Neuronal stem cell (in vitro differentiated cells): Measurements from ENCODE around the gene TAF6.
A peak's percentile ranks its signal among the peaks of the same experiment; 100 is the strongest.

ENCODE experiments used
- DNase-seq: peaks from one replicate; pipeline ENCODE4 v3.0.0-alpha.2; 2013; ENCODE audit warnings: low spot score
- H2AFZ ChIP-seq: one replicate; pipeline ENCODE4 v1.6.1; 2013; ENCODE audit warnings: mild to moderate bottlenecking, low read length, inconsistent platforms
- H2AK5ac ChIP-seq: 2 replicates; pipeline ENCODE4 v1.6.1; 2013; ENCODE audit warnings: low read depth, mild to moderate bottlenecking, inconsistent platforms, low read length, moderate library complexity, mixed read lengths
- H2BK120ac ChIP-seq: 2 replicates; pipeline ENCODE4 v1.6.1; 2013; ENCODE audit warnings: low read depth, mild to moderate bottlenecking, inconsistent platforms, low read length, moderate library complexity, mixed read lengths
- H2BK12ac ChIP-seq: one replicate; pipeline ENCODE4 v1.6.1; 2013; ENCODE audit warnings: low read length, inconsistent platforms
- H2BK15ac ChIP-seq: 2 replicates; pipeline ENCODE4 v1.6.1; 2013; ENCODE audit warnings: mild to moderate bottlenecking, low read length, inconsistent platforms, mixed read lengths
- H2BK5ac ChIP-seq: one replicate; pipeline ENCODE4 v1.6.1; 2013; ENCODE audit warnings: inconsistent platforms, mild to moderate bottlenecking, low read length, moderate library complexity
- H3K14ac ChIP-seq: one replicate; pipeline ENCODE4 v1.6.1; 2013; ENCODE audit warnings: low read length, inconsistent platforms
- H3K18ac ChIP-seq: 2 replicates; pipeline ENCODE4 v1.6.1; 2013; ENCODE audit warnings: low read length, inconsistent platforms
- H3K23ac ChIP-seq: 2 replicates; pipeline ENCODE4 v1.6.1; 2013; ENCODE audit warnings: low read depth, mild to moderate bottlenecking, mixed read lengths, low read length, inconsistent platforms; ENCODE audit not compliant: poor library complexity
- H3K27ac ChIP-seq: replicated peaks from 3 replicates; pipeline ENCODE4 v1.5.1; 2013; ENCODE audit warnings: low read length, inconsistent platforms
- H3K27me3 ChIP-seq, 3 experiments: 2 replicates each; pipeline ENCODE4 v1.6.1; 2013; ENCODE audit warnings: low read length in 3 of 3, mild to moderate bottlenecking in 2 of 3, inconsistent platforms in 1 of 3, low read depth in 1 of 3, mixed read lengths in 1 of 3, moderate library complexity in 1 of 3; ENCODE audit not compliant: control insufficient read depth in 3 of 3, insufficient read depth in 3 of 3
- H3K36me3 ChIP-seq, 2 donors: replicated peaks in 1 of 2; 2 replicates each; pipeline ENCODE4 v1.6.1; 2013; ENCODE audit warnings: low read length in 2 of 2; ENCODE audit not compliant: control insufficient read depth in 2 of 2, insufficient read depth in 2 of 2
- H3K4ac ChIP-seq: 2 replicates; pipeline ENCODE4 v1.6.1; 2013; ENCODE audit warnings: inconsistent platforms, mild to moderate bottlenecking, low read length, moderate library complexity
- H3K4me1 ChIP-seq, 2 donors: 1 replicate in 1 of 2; 2 replicates in 1 of 2; pipeline ENCODE4 v1.6.1; 2013; ENCODE audit warnings: low read length in 2 of 2, low read depth in 1 of 2; ENCODE audit not compliant: control insufficient read depth in 2 of 2, insufficient read depth in 1 of 2
- H3K4me2 ChIP-seq: one replicate; pipeline ENCODE4 v1.6.1; 2013; ENCODE audit warnings: mild to moderate bottlenecking, low read length, inconsistent platforms; ENCODE audit not compliant: insufficient read depth, poor library complexity, severe bottlenecking
- H3K4me3 ChIP-seq, 2 donors: 2 replicates each; pipeline ENCODE4 v1.5.1; 2013; ENCODE audit warnings: low read length in 2 of 2, mild to moderate bottlenecking in 2 of 2, inconsistent platforms in 1 of 2, moderate library complexity in 1 of 2
- H3K79me1 ChIP-seq: one replicate; pipeline ENCODE4 v1.6.1; 2013; ENCODE audit warnings: low read depth, mild to moderate bottlenecking, inconsistent platforms, low read length, moderate library complexity
- H3K9ac ChIP-seq: one replicate; pipeline ENCODE4 v1.6.1; 2013; ENCODE audit warnings: mild to moderate bottlenecking, low read depth, low read length, inconsistent platforms; ENCODE audit not compliant: poor library complexity
- H3K9me3 ChIP-seq, 2 donors: replicated peaks in 1 of 2; 2 replicates each; pipeline versions ENCODE3 to v1.6.1; 2013; ENCODE audit warnings: low read length in 2 of 2, mild to moderate bottlenecking in 2 of 2, inconsistent platforms in 1 of 2, low read depth in 1 of 2, mixed read lengths in 1 of 2, moderate library complexity in 1 of 2; ENCODE audit not compliant: control insufficient read depth in 2 of 2, insufficient read depth in 1 of 2
- H4K8ac ChIP-seq: one replicate; pipeline ENCODE4 v1.6.1; 2013; ENCODE audit warnings: low read depth, mild to moderate bottlenecking, inconsistent platforms, low read length, moderate library complexity
- H4K91ac ChIP-seq: one replicate; pipeline ENCODE4 v1.6.1; 2013; ENCODE audit warnings: low read length, low read depth, mild to moderate bottlenecking, inconsistent platforms; ENCODE audit not compliant: poor library complexity
- WGBS, 2 donors: extraction: QIAGEN DNeasy Blood & Tissue Kit; methylation state at CpG; one replicate each; pipeline ENCODE4 v1.1.7; 2013; ENCODE audit warnings: missing lambda C conversion rate in 2 of 2, mixed read lengths in 1 of 2; ENCODE audit not compliant: insufficient read length in 2 of 2, insufficient replicate concordance in 1 of 2; ENCODE audit errors: extremely low coverage in 2 of 2; 5-methylcytosine and 5-hydroxymethylcytosine counted together

TAF6 gene

DNA sequence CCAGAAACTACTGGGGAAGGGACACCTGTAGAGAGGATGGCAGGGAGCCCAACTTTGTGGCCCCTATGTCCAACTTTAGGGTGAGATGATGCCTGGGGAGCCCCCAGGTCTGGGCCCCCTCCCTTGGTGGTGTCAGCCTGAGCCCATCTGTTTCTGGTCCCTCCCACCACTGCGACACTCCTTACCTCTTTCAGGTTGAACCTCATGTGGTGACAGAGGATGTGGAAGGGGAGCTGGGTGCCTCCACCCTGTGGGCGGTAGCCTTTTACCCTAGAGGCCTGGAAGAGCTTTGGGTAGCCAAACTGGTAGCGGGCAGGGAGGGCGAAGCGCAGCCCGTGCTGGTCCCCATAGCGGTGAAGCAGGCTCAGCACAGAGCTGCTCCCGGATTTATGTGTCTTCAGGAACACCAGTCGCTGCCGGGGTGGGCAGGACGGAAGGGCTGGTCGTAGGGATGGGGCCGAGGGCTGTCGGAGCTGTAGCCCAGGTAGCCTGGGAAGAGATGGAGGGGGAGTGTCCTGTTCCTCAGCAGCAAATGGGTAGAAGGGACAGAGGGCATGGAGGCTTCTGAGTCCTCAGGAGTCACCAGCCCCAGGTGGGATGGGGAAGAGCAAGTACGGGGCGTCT lies 47.3 kb upstream of the TAF6 start:
- no peak overlapping the region for H3K14ac ChIP-seq
- no peak overlapping the region for H2AFZ ChIP-seq
- H3K27ac ChIP-seq = no peak overlapping the region
- no peaks in the 10 kb centered on the region for H3K9me3 ChIP-seq
- peak overlapping the region; percentile 95 for H2BK15ac ChIP-seq
- peak overlapping the region; percentile 51 for H3K23ac ChIP-seq
- H3K4me2 ChIP-seq = no peak overlapping the region
- peaks cover 0 to 17% of the 10 kb centered on the region in 2 donors for H3K36me3 ChIP-seq
- H3K27me3 ChIP-seq = peaks cover 0 to 30% (median 0%) of the 10 kb centered on the region in 3 experiments
- no peak overlapping the region for H4K8ac ChIP-seq
- no peak overlapping the region for H2BK12ac ChIP-seq
- H3K79me1 ChIP-seq = no peaks in the 10 kb centered on the region
- DNase-seq = no peak
- H2AK5ac ChIP-seq = peak overlapping the region; percentile 88
- H4K91ac ChIP-seq = no peak overlapping the region
- H2BK5ac ChIP-seq = no peak overlapping the region
- peaks cover 24% of the 10 kb centered on the region in 2 donors for H3K4me1 ChIP-seq
- no peak overlapping the region for H3K9ac ChIP-seq
- H3K18ac ChIP-seq = peak overlapping the region; percentile 6
- no CpG with 5 or more reads among the region's 16 CpGs for WGBS, 2 donors
- no peak overlapping the region for H3K4me3 ChIP-seq
- H3K4ac ChIP-seq = no peak overlapping the region
- peak overlapping the region; percentile 64 for H2BK120ac ChIP-seq

DNA sequence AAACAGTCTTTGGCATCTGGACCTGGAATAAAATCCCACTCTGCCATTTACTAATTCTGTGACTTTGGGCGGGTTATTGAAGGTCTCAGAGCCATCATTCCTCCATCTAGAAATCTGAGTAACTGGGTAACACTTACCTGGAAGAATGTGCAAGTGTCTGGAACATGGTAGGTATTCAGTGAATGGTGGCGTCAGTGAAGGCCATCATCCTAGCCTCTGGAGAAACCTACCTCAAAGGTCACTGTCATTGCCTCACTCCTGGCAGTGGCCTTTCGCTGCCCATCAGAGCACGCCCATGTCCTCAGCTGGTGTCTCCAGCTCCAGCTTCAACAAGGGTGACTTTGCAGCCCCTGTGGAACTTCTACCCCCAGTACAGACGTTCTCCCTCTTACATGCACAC lies 44.7 kb upstream of the TAF6 start:
- H2AK5ac ChIP-seq = peak overlapping the region; percentile 68
- no peaks in the 10 kb centered on the region for H3K79me1 ChIP-seq
- H3K4ac ChIP-seq = no peak overlapping the region
- no peak overlapping the region for H2BK12ac ChIP-seq
- H2BK120ac ChIP-seq = no peak overlapping the region
- H4K8ac ChIP-seq = no peak overlapping the region
- H2AFZ ChIP-seq = no peak overlapping the region
- H3K14ac ChIP-seq = no peak overlapping the region
- no peak overlapping the region for H3K27ac ChIP-seq
- no peaks in the 10 kb centered on the region for H3K9me3 ChIP-seq
- H2BK15ac ChIP-seq = no peak overlapping the region
- H3K23ac ChIP-seq = no peak overlapping the region
- H3K27me3 ChIP-seq = peaks cover 0 to 18% (median 0%) of the 10 kb centered on the region in 3 experiments
- H4K91ac ChIP-seq = no peak overlapping the region
- no peak for DNase-seq
- WGBS, 2 donors = no CpG with 5 or more reads among the region's 5 CpGs
- H3K18ac ChIP-seq = no peak overlapping the region
- no peaks in the 10 kb centered on the region for H3K36me3 ChIP-seq
- H3K9ac ChIP-seq = no peak overlapping the region
- no peak overlapping the region for H3K4me2 ChIP-seq
- H3K4me1 ChIP-seq = peaks cover 19 to 20% of the 10 kb centered on the region in 2 donors
- H2BK5ac ChIP-seq = no peak overlapping the region
- no peak overlapping the region for H3K4me3 ChIP-seq

DNA sequence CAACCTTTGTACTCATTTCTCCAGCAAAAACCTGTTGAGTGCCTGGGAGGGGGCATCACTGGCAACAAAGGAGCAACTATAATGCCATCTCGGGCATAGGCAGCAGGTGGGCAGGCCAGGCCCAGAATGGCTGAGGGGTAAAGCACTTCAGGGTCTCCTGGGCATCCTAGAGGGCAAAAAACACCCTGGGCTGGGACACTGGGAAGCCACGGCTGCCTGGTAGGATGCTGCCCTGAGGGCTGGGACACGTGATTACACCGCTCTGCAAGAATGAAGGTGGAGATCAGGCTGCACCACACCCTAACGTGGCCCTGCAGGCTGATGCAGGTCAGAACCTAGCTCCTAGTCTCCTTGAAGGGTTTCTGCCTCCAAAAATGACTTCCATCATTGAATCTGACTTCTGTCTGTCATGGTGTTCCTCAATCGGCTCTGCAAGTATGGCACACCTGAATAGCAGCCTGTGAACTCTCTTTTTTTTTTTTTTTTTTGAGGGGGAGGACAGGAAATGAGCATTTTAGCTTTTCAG lies 43.9 kb upstream of the TAF6 start:
- Histone ChIP-seq H2BK5ac (no peak overlapping the region), H3K27me3 (peaks cover 0 to 18% (median 0%) of the 10 kb centered on the region in 3 experiments), H2AK5ac (peak overlapping the region; percentile 94), H3K36me3 (no peaks in the 10 kb centered on the region), H3K23ac (no peak overlapping the region), H4K8ac (peak overlapping the region; percentile 19), H3K18ac (no peak overlapping the region), H3K4me2 (no peak overlapping the region), H3K4me1 (peaks cover 13 to 14% of the 10 kb centered on the region in 2 donors), H3K79me1 (no peaks in the 10 kb centered on the region), H4K91ac (no peak overlapping the region), H2BK12ac (no peak overlapping the region), H2BK15ac (no peak overlapping the region), H2BK120ac (no peak overlapping the region), H3K9me3 (no peaks in the 10 kb centered on the region), H3K4me3 (no peak overlapping the region), H3K27ac (no peak overlapping the region), H2AFZ (no peak overlapping the region), H3K9ac (no peak overlapping the region), H3K4ac (no peak overlapping the region), H3K14ac (no peak overlapping the region)
- no peak for DNase-seq
- no CpG with 5 or more reads among the region's 6 CpGs for WGBS, 2 donors

DNA sequence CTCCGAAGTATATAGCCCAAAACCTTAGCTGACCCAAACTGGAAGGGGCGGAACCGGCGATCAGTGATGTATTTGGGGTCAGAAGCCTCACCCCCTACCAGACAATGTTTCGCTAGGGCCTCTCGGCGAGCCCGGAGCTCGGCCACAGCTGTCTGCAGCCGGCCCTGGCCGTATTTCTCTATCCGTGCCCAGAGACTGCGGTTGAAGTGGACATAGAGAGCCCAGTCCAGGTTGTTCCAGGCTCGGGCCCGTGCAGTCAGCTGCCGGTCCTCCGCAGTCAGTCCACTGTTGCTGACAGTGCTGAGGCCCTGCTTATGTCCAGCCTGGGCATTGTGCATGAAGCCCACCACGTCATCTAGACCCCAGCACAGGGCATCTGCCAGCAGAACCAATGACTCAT lies 40.9 kb upstream of the TAF6 start:
- H4K91ac ChIP-seq = no peak overlapping the region

More for the DNA sequence above, 40.9 kb upstream of the TAF6 start:
- Histone ChIP-seq H2BK12ac (no peak overlapping the region), H3K9me3 (no peaks in the 10 kb centered on the region), H3K14ac (no peak overlapping the region), H3K4me3 (no peak overlapping the region), H2BK5ac (no peak overlapping the region), H3K36me3 (peaks cover 17 to 25% of the 10 kb centered on the region in 2 donors), H2AK5ac (peak overlapping the region; percentile 29), H3K4me2 (no peak overlapping the region), H2BK15ac (no peak overlapping the region), H3K79me1 (peaks cover 5% of the 10 kb centered on the region), H2BK120ac (no peak overlapping the region), H3K18ac (no peak overlapping the region), H4K8ac (no peak overlapping the region), H3K27me3 (no peaks in the 10 kb centered on the region), H3K4ac (no peak overlapping the region), H3K27ac (no peak overlapping the region), H3K9ac (no peak overlapping the region), H2AFZ (no peak overlapping the region), H3K23ac (no peak overlapping the region), H3K4me1 (peaks cover 5 to 11% of the 10 kb centered on the region in 2 donors)
- WGBS, 2 donors = no CpG with 5 or more reads among the region's 18 CpGs
- DNase-seq = no peak
